ENCODE measurements around the gene VAMP2.

- TF ChIP-seq EP300 (IDR thresholded peaks at IDR 0.05; ENCODE audit: borderline replicate concordance): no peak
- TF ChIP-seq REST (IDR thresholded peaks at IDR 0.05; ENCODE audit: low read depth): no peak
- no peak for TF ChIP-seq CREB1 (IDR thresholded peaks at IDR 0.05; ENCODE audit: low read depth)
- TF ChIP-seq TEAD4 (IDR thresholded peaks at IDR 0.05): no peak
- no peak for TF ChIP-seq TAF1 (IDR thresholded peaks at IDR 0.05; ENCODE audit: low read depth)
- TF ChIP-seq MAX (IDR thresholded peaks at IDR 0.05): no peak
- TF ChIP-seq NFIC (IDR thresholded peaks at IDR 0.05): no peak
- TF ChIP-seq EGR1 (IDR thresholded peaks at IDR 0.05): no peak
- TF ChIP-seq USF1 (IDR thresholded peaks at IDR 0.05): no peak
- TF ChIP-seq RAD21 (IDR thresholded peaks at IDR 0.05; ENCODE audit: low read depth): no peak
- TF ChIP-seq TCF12 (IDR thresholded peaks at IDR 0.05; ENCODE audit: low read depth): no peak
- no peak for TF ChIP-seq CEBPB (IDR thresholded peaks at IDR 0.05)
- no peak for TF ChIP-seq FOXM1 (IDR thresholded peaks at IDR 0.05; ENCODE audit: borderline replicate concordance, low read depth)
- no peak for TF ChIP-seq YY1 (IDR thresholded peaks at IDR 0.05; ENCODE audit: low read depth)
These were observed 22.4 kb downstream of the VAMP2 start for GRCh38 chr17:8140065-8141029.
